D721Med (cell line): Measurements from ENCODE around the gene IFIH1.

ENCODE experiments used
- DNase-seq: peaks from one replicate; pipeline ENCODE4 v3.0.0; 2011; ENCODE audit warnings: low spot score; ENCODE audit not compliant: insufficient read length
- FAIRE-seq: peaks from 2 replicates; lab custom pipeline; 2011; peaks lifted over from hg19 to GRCh38; lab: Jason Lieb, UNC
- TF ChIP-seq, protein P1 (sequence below): IDR thresholded peaks from 2 replicates; pipeline ENCODE4 v1.5.1; 2012; ENCODE audit warnings: mild to moderate bottlenecking, control low read depth; ENCODE audit not compliant: insufficient read depth; ENCODE audit errors: missing control alignments

Gene IFIH1

DNA sequence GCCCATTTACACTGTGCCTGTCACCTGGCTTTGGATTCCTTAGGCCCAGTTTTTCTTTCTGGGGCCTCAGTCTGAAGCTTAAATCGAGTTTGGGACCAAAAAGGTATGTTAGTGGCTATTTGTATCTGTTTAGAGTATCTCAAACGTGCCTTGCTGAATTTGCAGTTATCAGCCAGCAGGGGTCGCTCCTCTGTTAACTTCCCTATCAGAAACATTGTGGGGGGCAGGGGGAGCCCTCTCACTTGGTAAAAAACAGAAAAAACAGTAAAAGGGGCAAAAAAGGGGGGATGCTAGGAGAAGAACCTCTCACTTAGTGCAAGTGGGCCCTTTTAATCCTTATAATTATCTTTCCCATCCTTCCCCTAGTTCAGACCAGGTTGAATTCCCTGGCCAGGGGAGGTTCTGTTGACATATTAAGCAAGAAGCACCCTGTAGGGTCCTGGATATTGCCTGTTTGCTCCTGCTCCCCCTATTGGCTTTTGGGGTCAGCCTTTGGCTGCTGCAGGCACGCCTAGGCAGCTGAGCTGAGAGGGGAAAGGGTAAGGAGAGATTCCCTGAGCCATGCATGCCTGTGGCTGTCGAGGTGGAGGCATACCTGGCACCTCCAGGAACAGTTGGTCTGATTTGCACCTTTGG lies 8.8 kb upstream of the IFIH1 start:
- FAIRE-seq, result no peak
- TF ChIP-seq, protein P1, sequence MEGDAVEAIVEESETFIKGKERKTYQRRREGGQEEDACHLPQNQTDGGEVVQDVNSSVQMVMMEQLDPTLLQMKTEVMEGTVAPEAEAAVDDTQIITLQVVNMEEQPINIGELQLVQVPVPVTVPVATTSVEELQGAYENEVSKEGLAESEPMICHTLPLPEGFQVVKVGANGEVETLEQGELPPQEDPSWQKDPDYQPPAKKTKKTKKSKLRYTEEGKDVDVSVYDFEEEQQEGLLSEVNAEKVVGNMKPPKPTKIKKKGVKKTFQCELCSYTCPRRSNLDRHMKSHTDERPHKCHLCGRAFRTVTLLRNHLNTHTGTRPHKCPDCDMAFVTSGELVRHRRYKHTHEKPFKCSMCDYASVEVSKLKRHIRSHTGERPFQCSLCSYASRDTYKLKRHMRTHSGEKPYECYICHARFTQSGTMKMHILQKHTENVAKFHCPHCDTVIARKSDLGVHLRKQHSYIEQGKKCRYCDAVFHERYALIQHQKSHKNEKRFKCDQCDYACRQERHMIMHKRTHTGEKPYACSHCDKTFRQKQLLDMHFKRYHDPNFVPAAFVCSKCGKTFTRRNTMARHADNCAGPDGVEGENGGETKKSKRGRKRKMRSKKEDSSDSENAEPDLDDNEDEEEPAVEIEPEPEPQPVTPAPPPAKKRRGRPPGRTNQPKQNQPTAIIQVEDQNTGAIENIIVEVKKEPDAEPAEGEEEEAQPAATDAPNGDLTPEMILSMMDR, result no peak
- no peak for DNase-seq

DNA sequence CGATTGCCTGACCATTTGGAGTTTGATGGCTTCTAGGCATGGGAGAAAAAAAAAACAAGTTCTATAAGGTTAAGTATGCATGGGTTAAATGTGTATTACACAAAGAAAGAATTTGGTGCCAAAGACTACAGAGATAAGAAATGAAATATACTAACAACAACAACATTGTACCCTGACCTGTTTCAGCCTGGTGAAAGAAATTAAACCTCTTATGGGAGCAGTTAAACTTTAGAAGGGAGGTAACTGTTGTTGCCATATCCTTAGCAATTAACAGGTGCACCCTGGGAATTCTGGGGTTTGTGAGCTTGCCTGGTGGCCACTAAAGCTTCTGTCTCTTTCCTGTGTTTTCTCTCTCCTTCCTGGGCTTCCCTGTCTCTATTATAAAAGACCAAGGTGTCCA lies 6.5 kb upstream of the IFIH1 start:
- FAIRE-seq, result no peak
- TF ChIP-seq, protein P1, result no peak
- DNase-seq, result no peak

DNA sequence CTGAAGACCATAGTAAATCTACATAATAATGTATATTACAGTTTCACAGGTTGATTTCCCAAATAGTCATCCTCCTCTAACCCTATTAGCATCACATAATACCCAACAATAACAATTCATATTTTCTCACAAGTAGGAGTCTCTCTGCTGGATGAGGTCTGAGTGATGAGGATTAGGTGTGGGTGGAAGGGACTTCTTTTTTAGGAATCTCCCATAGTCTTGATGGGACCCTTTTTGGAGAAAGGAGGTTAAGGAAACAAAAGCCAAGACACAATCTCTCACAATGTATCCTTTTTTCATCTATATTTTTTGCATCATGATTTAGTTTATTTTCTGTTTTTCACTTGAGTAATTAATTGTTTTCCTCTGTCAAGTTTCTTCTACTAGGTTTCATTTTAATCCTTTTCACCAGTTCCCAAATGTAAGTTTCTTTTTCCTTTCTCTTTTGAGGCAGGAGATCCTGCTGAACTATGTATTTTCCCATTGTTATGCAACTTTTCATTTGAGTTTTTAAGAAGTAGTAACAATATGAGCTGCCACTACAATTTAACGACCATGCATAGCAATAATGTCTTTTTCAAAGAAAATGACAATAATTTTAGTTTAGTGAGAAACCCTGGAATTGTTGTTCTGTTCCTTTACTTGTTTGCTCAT lies 2.5 kb upstream of the IFIH1 start:
- FAIRE-seq (no peak), DNase-seq (no peak)
- TF ChIP-seq, protein P1, result no peak

DNA sequence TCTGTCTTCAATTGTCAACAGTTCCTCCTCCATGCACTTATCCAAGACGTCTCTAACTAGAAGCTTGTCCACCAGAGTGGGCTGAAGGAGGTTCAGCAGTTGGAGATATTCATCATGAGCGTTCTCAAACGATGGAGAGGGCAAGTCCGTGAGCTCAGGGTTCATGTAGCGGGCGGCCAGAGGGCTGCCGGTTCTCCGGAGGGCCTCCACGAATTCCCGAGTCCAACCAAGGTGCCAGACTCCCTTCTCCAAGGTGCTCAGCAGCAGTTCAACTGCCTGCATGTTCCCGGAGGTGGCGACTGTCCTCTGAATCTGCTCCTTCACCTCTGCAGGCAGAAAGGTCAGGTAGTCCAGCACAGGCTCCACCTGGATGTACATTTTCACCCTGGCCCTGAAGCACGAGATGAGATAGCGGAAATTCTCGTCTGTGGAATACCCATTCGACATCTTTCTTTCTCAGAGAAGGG lies 590 bp downstream of the IFIH1 start:
- no peak for DNase-seq
- FAIRE-seq, result no peak
- TF ChIP-seq, protein P1, result no peak

DNA sequence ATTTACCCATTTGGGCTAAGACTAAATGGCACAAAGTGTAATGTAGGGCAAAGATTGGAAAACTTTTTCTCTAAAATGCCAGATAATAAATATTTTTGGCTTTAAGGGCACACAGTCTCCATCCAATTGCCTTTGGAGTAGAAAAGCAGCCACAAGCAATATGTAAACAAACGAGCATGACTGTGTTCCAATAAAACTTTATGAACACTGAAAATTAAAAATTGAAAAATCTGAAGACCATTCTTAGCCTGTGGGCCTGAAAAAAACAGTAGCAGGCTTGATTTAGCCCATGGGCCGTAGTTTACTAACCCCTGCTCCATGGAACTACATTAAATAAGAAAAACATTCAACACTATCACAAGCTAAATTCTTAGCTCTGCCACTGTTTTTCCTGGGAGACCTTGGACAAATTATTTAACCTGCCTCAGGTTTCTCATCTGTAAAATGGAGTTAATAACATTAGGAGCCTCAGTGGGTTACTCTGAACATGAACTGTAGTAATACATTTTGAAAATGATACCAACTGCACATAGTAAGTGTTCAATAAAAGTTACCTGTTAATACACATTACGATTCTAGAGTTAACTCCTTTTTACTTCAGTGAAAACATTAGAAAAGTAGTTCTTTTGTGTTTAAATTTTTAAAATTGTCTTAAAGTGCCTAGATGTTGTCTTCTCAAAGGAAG lies 1.3 kb downstream of the IFIH1 start:
- TF ChIP-seq, protein P1, result no peak
- FAIRE-seq, result no peak
- DNase-seq, result no peak

DNA sequence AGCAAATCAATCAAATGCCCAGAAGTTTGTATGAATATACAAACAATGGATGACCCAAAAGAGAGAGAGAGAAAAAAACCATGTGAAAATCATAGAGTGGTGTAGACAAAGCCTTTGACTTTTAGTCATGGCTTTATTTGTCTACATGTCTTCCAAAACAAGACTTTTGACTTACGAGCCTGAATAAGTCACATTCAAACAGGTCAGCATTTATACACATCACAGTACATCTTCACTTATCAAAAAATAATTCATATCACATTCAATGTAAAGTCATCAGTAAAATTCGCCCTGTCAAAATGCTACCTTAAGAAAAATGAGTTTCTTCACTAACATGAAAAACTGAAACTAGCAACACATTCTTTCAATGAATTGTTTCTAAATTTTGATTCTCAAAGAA lies 1.9 kb downstream of the IFIH1 start:
- DNase-seq (no peak), FAIRE-seq (no peak)
- TF ChIP-seq, protein P1, result no peak

DNA sequence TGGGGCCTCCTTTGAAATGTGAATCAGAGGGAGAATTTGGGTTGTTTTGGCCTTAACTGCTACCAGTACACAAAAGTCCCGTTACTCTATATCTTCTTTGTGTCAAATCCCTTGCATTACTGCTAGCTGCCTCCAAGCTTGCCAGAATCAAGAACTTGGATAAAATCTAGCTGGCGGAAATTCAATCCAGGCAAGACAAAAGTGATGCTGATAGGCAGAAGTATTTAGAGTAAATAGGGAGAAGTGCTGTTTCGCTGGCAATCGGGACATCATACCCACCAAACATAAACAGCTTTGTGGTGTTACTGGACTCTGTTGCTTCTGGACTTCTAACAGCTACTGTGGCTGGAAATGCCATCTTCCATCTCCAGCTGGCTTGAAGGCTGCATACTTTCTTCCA lies 2.5 kb downstream of the IFIH1 start:
- DNase-seq (no peak), FAIRE-seq (no peak)
- TF ChIP-seq, protein P1, result no peak
